K562 (cell line): ENCODE results near the gene PHC3.

Experiments
- BHLHE40 ChIP-seq: IDR thresholded peaks from 2 replicates; pipeline ENCODE4 v1.6.1; 2011; ENCODE audit warnings: low read length, improper control_type of control experiment
- CHD1 ChIP-seq: fragments of 200-600 bp; sonication (generic); IDR thresholded peaks from one replicate; pipeline ENCODE4 v1.6.1; 2012; ENCODE audit warnings: mild to moderate bottlenecking, moderate library complexity, low read length, inconsistent platforms
- MEIS2 ChIP-seq: fragments of 450-650 bp; IDR thresholded peaks from 2 replicates; pipeline ENCODE4 v1.6.1; 2014; ENCODE audit warnings: mild to moderate bottlenecking; ENCODE audit not compliant: partially characterized antibody
- RAD21 ChIP-seq, 2 experiments: fragments of 250-450 bp in 1 of 2; fragments of 450-650 bp in 1 of 2; sonication (Bioruptor Pico) in 1 of 2; formaldehyde crosslinking in 1 of 2; IDR thresholded peaks in 1 of 2; conservative IDR thresholded peaks in 1 of 2; 2 replicates each; pipeline versions ENCODE4 v1.4.0 to v1.8.0; 2020 to 2022; ENCODE audit warnings: mild to moderate bottlenecking in 2 of 2, moderate library complexity in 1 of 2
- RAD51 ChIP-seq: fragments of 450-650 bp; IDR thresholded peaks from 2 replicates; pipeline ENCODE4 v1.7.1; 2016; ENCODE audit warnings: low read depth, mild to moderate bottlenecking, borderline replicate concordance
- SETDB1 ChIP-seq: IDR thresholded peaks from one replicate; pipeline ENCODE4 v1.6.1; 2012; ENCODE audit warnings: low read length, control low read depth, inconsistent platforms
- ZHX1 ChIP-seq: fragments of 150-350 bp; conservative IDR thresholded peaks from 2 replicates; pipeline ENCODE4 v1.6.1; 2014; ENCODE audit warnings: low read length
- ZNF282 ChIP-seq: sonication (generic); formaldehyde crosslinking; IDR thresholded peaks from 2 replicates; pipeline ENCODE4 v1.8.1; 2023; ENCODE audit warnings: missing genetic modification reagents
- ZNF740 ChIP-seq, 3 experiments: fragments of 200-800 bp in 1 of 3; sonication (Bioruptor generic) in 1 of 3; sonication (generic) in 1 of 3; formaldehyde crosslinking in 1 of 3; IDR thresholded peaks; 2 replicates each; pipeline versions ENCODE4 v1.6.1 to v1.8.0; 2016 to 2022; ENCODE audit warnings: mild to moderate bottlenecking in 2 of 3, missing compliant biosample characterization in 2 of 3, missing genetic modification characterization in 2 of 3, missing genetic modification reagents in 1 of 3

DNA sequence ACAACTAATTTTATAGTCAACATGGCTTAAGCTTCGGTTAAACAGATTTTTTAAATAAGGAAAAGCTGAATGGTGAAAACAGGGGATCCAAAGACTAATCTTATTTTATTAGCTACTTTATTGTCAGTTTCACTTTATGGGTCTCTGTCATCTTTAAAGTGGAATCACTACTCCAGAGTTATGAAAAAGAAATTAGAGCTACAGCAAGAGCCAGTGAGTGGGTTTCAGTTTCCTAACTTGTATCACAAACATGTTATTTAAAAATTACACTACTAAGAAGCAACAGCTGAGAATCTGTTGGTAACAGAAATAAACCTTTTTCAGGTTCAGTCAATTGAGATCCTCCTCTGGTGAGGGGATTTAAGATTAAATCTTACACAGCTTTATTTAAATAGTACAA lies 10.0 kb downstream of the PHC3 start:
- TF ChIP-seq ZNF740 (CRISPR knock-in tag; IDR thresholded peaks at IDR 0.05) (no peak), ZNF740 (tag; IDR thresholded peaks at IDR 0.05) (no peak), ZNF282 (CRISPR knock-in tag) (no peak), RAD51 (no peak), ZHX1 (no peak), MEIS2 (no peak), SETDB1 (no peak), CHD1 (no peak), RAD21 (CRISPR knock-in tag; conservative IDR thresholded peaks at IDR 0.05 in 1 of 2, IDR thresholded peaks at IDR 0.05 in 1 of 2) (no peak), BHLHE40 (no peak)
